HG02610 (cell line): ENCODE data around the gene PRIMA1.

Experiments used
- ATAC-seq: cut with Tn5 transposase; IDR thresholded peaks from one replicate; pipeline ENCODE4 v1.9.1; 2021; ENCODE audit warnings: mild to moderate bottlenecking, moderate library complexity; ENCODE audit not compliant: unreplicated experiment

The PRIMA1 gene

DNA sequence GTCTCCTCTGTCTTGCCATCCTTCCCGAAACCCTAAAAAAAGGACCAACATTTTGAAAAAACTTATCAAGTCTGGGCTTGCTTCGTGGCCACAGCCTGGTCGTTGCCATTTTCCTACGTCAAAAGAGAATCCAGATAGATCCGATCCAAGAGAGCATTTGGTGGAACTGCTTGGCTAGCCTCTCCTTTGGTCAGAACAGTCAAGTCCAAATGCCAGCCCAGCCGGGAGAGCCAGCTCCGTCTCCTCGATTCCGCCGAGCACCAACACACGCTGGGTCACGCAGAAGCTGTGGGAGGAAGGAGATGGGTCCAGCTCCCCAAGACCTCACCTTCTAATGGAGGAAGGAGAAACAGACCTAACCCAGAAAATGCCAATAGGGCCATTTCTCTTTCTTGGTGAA, 9.3 kb upstream of the PRIMA1 start:
- ATAC-seq, result no peak

DNA sequence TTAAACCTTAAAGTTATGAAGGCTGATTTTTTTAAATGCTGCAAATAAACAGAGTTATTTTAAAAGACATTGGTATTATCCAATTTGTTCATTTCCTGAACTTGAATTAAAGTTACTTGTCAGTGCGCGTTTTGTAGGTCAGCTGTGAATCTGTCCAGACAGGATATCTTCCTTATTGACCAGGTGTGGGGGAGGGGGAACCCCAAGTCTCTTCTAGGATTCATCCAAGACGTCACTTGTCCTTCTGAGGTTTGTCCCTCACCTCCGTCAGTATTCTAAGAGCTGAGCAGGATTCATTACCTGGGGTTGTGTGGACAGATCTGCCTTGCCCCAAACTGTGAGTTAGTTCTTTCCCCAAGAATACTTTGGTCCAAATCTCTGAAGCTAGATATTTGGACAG, 8.8 kb upstream of the PRIMA1 start:
- ATAC-seq, result no peak

DNA sequence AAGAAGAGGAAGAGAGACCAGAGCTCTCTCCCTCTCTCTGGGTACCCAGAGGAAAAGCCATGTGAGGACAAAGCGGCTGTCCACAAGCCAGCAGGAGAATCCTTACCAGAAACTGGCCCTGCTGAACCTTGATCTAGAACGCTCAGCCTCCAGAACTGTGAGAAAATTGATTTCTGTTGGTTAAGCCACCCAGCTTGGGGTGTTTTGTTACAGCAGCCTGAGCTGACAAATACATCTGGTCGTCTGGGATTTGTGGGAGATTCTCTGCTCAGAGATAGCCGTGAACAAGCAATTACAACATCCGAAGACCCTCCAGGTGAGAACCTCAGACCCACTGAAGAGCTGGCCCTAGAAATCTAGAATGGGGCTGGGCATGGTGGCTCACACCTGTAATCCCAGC, 6.5 kb upstream of the PRIMA1 start:
- no peak for ATAC-seq

DNA sequence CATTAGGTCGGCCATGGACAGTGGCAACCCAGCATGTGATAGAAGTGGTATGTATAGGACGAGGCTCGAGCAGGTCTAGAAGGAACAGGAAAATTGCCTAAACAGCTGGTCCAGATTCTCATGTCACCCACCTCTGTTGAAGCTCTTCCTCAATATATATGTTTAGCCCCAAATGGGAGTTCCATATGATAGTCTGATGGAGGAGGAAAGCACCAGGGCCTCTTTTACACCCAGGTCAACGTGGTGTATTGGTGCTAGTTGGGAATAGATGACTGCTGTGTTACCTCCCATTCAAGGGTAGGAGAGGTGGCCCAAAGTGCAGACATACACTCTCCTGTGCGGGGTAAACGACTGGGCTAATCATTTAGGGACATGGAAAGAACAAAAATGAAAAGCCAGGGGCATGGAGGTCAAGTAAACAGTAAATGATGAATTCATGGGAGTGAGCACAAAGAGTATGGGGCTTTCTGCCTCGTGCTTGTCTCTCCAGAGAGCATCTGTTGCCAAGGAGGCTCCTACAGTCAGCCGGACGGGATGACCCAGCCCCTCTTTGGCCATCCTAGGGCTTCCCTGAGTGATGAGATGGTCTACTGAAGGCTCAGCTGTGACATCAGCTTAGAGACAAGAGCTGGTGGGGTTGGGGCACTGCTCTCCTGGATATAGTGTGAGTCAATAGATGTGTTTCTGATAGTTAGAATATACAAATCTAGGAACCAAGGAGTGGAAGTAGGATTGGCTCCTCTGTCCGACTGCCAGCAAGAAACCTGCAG, 5.5 kb upstream of the PRIMA1 start:
- ATAC-seq, result no peak

DNA sequence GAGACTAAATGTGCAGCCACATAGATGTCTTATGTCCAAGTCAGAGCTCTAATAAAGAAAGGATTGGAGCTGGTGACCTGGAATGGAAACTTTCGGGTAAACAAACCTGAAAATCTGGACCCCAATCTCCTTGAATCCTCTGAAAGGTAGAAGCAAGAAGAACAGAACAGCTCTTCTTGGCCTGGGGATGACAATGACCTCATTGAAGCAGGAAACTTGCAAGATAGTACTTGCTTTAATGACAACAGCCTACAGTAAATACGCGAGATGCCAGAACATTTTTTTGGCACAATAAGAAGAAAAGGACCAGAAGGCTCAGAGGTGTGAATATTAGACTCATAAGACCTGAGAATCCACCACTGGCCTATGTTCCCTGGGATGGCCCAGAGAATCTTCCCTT, 4.1 kb upstream of the PRIMA1 start:
- no peak for ATAC-seq

DNA sequence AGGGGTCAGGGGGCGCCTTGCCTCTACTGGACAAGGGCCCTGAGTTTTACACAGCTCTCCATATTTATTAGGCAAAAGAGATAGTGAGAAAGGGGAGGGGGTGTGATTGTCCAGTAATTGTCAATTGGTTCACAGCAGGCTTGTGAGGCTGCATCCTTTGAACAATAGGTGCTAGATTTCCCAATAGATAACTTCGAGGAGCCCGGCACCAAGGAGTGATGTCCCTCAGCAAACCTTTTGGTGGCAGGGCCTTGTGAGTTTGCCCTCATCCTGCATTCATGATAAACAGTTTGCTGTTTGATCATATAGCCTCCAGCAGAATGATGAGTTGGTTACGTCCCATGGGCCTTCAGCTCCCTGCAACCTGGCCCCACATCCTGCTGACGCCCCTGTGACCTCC, 2.7 kb upstream of the PRIMA1 start:
- ATAC-seq, result no peak

DNA sequence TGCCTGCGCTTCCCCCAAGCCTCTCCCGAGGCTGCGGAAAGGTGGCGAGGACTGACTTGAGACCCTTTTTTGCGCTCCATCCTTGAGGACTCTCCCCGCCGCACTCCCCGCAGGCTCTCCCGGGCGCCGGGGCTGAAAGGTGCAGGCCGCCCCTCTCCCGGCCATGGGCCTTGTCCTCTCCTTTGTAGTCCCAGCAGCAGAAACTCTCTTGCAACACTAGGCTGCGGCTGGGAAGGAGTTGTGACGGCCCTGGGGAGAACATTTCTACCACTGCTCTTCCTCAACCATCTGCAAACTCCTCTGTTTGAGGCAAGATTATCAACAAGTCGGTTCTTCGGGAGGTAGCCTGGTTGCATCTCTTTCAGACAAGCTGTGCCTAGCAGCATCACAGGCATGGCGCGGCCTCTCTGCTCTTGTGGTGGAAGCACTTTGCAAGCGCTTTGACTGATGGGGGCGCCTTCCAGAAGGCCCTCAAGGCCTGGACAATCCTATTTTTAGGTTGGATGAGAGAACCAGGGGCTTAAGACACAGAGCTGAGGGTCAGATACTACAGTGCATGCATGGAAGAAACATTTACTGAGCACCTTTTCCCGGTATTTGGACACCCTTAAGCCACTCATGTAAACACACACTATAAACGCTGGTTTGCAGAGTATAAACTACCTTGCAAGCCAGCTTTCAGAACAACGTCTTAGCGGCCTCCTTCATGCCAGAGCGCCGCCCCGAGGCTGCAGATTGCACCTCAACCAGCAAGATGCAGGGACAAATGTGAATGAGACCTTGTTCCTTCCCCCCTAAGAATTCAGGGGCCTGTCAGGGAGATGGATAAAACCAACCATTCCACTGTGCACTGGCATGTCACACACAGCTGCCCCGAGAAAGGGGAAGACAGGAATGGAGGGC, 1.2 kb upstream of the PRIMA1 start:
- no peak for ATAC-seq

DNA sequence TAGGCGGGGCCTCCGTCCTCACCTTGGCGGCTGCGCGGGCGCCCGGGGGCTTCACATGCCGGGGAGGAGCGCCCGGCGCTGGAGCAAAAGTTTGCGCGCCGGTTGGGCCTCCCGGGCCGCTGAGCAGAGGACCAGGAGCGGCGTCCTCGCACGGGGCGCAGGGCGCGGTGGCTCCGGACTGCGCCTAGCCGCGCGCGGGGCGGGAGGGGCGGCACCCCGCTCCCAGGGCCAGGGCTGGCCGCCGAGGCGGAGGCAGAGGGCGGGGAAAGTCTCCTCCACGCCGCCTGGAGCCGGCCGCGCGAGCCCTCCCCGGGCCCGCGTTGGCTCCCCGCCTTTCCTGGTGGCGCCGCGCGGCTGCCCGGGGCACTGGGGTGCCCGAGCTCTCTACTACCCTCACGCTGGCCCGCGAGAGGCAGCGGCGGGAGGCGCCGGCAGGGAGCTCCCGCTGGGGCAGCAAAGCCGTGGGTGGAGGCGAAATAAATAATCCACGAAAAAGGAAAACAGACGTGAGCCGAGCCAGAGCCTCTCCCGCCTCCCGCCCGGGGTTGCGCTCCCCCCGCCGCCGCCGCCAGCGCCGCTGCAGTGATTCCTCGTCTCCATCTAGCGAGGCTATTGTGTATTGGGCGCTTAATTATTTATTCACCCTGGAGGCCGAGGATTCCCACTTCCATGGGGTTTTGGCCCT, 400 bp upstream of the PRIMA1 start:
- ATAC-seq, result no peak

DNA sequence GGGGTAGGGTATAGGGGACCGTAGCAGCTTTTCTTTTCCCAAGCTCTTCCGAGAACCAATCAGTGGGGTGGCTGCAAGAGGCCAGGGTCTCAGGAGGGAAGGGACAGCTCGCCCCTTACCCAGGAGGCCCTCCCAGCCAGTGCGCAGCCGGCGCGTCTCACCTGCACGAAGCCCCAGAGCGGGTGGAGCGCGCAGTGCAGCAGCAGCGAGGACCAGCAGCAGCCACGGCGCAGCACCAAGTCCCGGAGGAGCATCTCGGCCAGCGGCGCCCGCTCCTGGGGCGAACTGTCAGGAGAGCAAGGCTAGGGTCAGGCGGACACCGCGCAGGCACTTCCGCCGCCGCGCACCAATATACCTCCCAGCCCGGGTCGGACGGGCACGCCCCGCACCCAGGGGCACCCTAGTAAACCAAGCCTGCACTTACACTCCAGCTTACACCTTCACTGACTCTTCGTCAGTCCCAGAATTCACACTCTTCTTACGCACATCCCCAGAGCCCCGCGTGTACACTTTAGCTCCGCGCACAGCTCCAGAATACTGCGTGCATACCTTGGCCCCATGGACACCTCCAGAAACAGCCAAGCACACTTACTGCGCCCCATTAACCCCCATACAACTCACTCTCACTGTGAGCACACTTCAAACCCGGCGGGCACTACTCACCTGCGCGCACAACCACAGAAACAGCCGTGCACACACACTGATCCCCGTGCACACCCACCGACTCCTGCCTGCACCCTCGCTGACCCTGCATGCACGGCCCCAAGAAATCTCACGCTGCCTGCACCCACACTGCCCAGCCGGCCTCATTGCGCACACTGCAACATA, 606 bp downstream of the PRIMA1 start:
- ATAC-seq, result no peak

DNA sequence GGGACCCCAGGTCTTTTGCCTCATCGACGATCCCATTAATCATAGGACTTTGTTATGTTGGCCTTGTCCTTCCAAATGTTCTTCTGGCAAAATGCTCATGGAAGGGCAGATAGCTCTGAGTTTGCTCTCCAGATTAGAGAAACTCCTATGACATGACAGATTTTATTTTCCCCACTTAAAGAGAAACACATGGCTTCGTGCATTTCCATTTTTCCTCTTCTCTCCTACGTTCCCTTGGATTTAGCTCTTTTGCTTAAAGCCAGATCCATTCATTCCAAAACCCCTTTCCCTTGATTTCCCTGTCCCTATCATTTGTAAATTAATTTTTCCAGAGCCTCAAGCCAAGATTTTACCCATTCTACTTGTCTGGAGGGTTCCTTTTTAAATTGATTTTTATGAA, 2.9 kb downstream of the PRIMA1 start:
- no peak for ATAC-seq

DNA sequence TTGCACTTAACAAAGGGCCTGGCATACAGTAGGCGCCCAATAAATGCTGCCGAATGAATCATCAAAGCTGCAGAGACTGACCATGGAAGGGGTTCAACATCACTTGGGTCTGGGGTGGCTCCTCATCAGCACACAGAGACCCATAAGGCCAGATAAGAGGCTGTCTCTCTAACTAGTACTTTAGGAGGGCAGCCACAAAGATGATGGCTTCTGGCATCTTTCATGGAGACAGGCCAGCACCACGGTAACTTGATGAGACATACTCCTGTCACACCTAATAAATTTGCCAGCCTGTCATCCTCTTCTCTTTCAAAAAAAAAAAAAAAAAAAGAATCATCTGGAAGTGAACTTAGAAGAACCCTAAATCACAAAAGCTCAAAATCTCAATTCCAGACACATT, 3.4 kb downstream of the PRIMA1 start:
- ATAC-seq, result no peak

DNA sequence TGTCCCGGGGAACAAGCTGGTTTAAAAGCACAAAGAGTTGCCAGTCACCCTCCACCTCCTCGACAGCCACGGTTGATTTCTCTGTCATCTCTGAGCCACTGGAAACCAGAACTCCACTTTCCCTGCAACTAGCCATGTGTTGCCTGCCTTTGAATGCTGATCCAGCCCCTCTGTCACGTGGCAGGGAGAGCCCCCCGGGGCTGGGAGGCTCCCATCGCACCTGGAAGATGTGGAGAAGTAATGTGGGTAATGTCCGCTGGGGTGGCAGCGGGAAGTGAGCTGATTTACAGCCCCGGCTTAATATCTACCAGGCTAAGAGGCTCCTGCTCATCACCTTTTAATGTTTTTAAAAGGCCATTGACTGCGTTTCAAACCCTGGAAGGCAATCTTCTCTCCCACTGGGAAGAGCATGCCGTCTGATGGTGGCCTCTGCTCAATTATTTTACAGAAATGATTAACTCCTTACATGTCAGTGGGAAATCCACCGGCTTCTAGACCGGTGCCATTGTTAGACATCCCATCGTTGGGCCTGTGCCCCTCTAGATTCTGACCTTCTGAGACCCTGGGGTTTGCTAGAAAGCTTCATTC, 7.4 kb downstream of the PRIMA1 start:
- no peak for ATAC-seq

DNA sequence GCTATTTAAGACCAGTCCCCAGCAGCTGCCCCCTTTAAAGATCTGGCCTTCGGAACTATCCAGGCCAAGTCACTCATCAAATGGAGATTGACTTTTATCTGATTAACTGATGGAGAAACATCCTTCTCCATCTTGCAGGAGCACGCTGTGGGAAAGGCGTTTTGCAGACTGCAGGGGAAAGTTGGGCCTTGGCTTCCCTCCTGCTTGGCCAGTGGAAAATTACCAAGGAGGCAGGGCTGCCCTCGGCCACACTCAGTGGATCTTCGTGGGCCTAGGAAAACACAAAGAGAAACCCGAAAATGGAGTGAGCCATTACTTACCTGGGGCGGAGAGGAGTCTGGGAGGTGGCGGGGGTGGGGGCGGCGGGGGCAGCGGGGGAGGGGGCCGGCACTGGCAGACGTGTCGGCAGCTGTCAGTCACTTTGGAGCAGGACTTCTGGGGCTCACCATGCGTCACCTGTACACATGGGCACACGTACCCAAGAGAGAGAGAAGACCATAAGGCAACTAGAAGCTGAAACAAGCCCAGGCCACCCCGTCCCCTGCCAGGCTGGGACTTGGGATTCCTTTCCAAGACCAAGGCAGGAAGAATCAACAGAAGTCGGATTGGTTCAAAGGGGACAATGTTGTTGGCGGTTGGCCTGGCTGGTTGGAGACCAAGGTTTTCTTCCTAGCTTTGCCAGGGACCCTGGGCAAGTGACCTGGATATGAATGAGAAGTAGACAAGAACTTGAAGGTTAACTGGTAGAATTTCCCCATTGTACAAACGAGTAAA, 9.2 kb downstream of the PRIMA1 start:
- ATAC-seq, result no peak

DNA sequence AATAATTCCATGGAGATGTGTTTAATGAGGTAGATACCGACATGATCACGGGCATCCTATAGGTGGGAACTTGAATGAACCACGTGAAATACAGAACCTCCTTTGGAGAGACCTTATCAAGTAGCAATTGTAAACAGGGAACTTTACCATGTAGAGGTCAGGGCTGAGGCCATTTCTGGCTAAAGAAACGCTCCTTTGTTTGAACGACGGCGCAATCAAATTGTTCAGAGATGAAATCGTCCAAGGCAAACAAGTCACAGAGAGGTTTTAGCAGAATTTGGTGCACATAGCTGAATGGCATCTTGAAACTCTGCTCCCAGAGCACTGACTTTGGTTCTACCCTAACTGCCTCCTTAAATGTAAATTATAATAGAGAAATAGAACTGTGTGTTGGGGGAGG, 9.8 kb downstream of the PRIMA1 start:
- ATAC-seq, result no peak

DNA sequence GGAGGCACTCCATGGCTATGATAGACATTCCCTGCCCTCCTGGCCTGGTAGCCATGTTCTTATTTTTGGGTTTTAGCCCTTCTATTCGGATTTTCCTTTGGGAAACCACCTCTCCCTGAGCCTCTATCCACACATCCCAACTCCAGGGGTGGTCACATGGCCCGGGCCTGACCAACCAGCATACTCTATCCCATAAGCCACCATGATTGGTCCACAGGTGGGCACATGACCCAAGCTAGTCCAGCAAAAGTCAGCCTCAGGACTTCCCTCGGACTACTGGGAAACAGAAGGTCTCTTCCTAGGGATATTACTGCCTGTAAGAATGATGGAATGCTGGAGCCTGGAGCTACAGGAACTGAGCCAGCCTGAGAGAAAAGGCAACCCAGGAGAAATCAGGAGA, 12.5 kb downstream of the PRIMA1 start:
- no peak for ATAC-seq

DNA sequence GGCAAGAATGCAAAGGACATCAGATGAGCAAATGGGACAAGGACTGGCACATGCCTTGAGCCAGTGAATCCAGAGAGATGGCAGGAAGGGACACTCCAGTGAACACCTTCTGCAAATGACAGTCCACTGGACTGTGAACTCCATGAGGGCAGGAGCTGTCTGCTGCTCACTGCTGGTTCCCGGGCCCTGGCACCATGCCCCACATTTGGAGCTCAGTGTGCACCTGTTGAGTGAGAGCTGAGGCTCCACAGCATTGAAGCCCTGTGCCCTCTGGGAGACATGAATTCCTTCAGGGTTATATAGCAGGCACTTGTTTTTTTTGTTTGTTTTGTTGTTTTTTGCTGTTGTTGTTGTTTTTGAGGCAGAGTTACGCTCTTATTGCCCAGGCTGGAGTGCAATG, 13.1 kb downstream of the PRIMA1 start:
- ATAC-seq, result no peak

DNA sequence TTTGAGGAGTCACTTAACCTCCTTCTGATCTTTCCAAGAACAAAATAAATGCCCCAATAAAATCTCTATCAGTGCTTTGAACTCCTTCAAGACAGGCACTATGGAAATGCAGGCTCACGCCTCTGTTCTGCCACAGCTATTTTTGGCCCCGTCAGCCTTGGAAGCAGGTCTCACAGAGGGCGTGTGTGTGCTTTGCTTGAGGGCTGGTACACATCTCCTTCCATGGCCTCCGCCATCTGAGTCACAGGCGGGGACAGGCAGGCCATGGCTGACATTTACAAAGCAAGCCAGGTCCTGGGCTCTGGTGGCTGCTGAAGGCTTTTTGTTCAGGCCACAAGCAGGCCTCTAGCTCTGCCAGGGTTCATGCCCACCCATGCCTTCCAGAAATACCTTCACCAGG, 16.0 kb downstream of the PRIMA1 start:
- no peak for ATAC-seq

DNA sequence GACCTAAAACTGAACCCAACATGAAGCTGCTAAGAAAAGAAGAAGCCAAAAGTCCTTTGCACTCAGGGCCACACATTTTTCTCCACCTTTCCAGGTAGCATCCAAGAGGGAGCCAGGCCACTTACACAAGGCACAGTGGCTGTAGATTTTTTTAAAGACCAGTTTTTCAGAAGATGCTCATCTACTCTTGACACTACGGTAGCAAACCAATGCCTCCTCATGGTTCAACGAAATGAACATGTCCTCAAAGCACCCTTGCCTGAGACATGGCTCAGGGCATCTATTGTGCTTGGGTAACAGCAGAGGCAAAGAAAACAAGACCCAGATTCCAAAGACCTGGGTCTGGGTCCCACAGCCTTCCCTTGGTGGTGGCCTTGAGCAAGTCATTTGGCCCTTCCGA, 22.3 kb downstream of the PRIMA1 start:
- ATAC-seq, result no peak

DNA sequence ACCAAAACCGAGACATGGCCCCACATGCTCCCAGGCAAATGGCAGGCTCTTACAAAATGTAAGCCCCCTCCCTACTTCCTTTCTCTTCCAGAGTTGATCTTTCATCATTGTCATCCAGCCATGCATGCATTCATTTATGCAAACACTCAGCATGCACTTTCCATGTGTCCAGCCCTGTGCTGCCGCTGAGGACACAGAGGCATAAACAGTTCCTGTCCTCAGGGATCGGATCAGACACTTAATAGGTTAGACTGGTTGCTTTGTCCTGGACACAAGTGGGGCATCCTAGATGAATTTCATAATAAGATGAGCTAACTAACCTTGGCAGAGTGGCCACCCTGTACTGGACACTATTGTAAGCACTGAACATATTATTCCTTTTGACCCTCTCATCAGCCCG, 23.1 kb downstream of the PRIMA1 start:
- no peak for ATAC-seq

DNA sequence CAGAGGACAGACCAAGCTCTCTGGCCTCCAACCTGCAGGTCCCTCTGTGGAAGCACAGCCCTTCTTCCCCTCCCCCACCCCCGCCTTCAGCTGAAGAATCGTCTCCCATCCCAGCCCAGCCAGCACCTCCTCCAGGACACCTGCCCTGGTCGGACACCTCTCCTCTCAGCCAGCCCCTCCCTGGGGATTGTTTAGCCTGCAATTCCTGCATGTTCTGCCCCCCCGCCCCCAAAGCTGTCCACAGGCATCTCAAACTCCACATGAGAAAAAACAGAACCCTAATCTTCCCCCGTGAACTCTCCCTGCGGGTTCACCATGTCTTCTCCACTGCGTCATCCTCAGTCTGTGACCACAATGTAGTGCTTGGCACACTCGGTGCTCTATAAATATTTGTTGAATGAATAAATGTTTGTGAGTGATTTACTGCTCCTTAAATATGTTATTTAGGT, 24.1 kb downstream of the PRIMA1 start:
- no peak for ATAC-seq
